GM18511 (cell line): ENCODE data around the gene TTC7B.

Experiments used
- ATAC-seq: cut with Tn5 transposase; IDR thresholded peaks from one replicate; pipeline ENCODE4 v1.9.1; 2021; ENCODE audit warnings: mild to moderate bottlenecking, moderate library complexity; ENCODE audit not compliant: unreplicated experiment

The TTC7B gene

GRCh38 chr14:90652626-90653025, 163.6 kb downstream of the TTC7B start:
- ATAC-seq, result no peak

GRCh38 chr14:90651976-90652560, 164.2 kb downstream of the TTC7B start:
- no peak for ATAC-seq

DNA sequence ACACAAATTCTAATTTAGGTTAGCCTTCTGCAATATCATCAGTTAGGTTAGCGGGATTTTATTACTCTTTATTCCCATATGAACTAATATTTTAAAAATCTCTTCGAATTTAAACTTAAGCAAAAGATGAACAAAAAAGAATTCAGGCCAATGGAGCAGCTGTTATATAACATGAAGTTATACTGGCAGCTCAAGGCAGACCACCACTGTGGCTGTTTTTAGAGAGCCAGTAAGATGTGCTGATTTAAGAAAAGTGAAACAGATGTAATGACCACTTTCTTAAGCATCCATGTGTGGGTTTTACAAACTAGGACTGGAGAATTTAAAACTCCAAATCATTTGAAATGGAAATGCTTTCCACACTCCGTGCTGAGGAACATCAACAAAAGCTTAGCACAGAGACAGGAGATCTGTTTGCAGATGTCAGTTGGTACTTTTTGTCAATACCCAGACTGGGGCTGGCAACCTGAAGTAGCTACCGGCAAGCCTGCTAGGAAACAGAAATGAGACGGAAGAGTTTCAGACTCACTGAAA, 164.9 kb downstream of the TTC7B start:
- ATAC-seq, result no peak

- no peak for ATAC-seq
Observed at GRCh38 chr14:90649557-90650135, 166.6 kb downstream of the TTC7B start.

- no peak for ATAC-seq
Observed at GRCh38 chr14:90649083-90649482, 167.1 kb downstream of the TTC7B start.

GRCh38 chr14:90648421-90648820, 167.8 kb downstream of the TTC7B start:
- ATAC-seq, result no peak

DNA sequence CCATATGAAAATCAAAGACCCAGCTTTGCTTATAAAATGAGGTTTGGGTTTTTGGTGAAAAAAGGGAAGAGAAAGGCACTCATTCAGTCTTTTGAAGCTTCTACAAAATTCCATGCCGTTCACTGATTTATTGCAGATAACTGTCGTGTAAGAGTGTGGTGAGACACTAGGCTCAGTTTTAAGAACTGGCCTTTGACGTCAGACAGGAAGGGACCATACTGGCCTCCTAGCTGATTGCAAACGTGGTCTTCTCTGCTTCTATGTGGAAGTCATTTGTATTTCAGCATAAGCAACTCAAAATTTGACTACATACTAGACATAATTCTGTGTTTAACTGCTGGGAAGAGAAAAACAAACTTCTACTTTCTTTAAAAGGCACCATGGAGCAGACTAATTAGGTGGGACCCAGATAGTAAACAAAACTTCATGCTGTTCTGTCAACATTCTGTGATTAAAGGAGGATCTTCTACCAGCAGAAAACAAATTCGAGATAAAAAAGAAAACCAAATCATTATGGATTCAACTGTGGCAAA, 168.7 kb downstream of the TTC7B start:
- no peak for ATAC-seq

GRCh38 chr14:90645842-90646443, 170.3 kb downstream of the TTC7B start:
- ATAC-seq, result no peak

DNA sequence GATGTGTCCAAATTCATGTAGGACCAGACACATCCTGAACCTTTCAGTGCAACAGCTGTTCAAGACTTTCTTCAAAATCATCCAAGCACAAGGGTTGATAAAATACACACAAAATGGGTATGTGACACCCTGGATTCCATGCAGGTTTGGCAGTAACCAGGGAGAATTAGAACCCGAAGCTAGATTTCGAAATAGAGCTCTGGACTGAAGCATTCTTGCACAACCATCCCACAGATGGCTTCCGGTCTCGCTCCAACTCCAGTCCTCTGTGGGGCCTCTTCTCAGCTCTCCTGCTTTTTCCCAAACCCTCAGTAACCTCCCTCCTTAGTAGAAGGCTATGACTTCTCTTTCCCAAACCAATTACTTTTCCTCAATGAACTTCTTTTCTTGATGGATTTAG, 171.3 kb downstream of the TTC7B start:
- ATAC-seq, result no peak

DNA sequence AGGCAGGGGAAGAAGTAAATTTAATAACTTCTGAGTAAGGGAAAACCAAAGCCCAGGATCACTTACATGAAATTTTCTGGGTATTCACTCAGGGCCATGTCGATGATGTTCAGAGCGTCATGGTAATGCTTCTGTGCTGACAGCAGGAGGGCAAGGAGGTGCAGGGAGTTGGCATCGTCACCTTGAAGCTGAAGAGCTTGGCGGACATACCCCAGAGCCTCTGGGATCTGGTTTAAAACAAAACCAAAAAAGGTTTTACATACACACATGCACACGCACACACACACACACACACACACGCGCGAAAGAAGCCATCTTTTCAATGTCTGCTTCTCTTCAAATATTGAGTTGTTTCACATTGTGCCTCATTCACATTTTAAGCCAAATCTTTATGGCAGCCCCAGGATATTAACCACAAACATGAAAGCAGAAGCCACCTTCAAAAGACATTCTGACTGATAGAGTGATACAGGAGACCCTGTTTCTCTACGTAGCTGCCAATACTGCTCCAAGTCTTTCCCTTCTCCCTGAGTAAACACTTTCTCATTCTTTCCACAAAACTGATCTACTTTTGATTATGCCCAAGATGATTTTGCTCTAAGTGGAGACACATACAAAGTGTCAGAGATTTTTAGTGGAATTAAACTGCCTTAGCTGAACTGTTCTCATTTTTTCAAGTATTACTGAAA, 172.1 kb downstream of the TTC7B start:
- ATAC-seq, result no peak

- no peak for ATAC-seq
Observed at GRCh38 chr14:90642244-90642717, 173.9 kb downstream of the TTC7B start.

- no peak for ATAC-seq
Observed at GRCh38 chr14:90641615-90642243, 174.5 kb downstream of the TTC7B start.

- ATAC-seq, result no peak
Observed at GRCh38 chr14:90641168-90641567, 175.1 kb downstream of the TTC7B start.

GRCh38 chr14:90639641-90640040, 176.6 kb downstream of the TTC7B start:
- ATAC-seq, result no peak

DNA sequence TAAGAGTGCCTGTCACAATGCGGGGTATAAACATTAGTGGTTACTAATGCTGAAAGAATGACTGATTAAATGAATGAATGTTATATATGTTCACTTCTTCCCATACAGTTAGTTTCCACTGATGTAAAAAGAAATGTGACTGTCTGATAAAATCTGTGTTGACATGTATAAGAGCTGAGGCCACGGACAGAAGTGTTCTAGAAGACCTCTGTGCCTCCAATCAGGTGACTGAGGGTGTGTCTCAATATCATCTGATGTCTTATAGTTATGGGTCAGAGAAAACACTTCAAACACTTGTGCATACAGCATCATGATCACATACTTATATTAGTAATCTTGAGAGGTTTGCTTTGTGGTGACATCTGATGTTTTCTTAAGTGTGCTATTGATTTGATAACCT, 183.4 kb downstream of the TTC7B start:
- ATAC-seq, result no peak

GRCh38 chr14:90632451-90632850, 183.8 kb downstream of the TTC7B start:
- ATAC-seq, result no peak

GRCh38 chr14:90630171-90630806, 185.9 kb downstream of the TTC7B start:
- ATAC-seq, result no peak

- ATAC-seq, result no peak
Observed at GRCh38 chr14:90629471-90629870, 186.8 kb downstream of the TTC7B start.

GRCh38 chr14:90628825-90629224, 187.4 kb downstream of the TTC7B start:
- ATAC-seq, result no peak

GRCh38 chr14:90627478-90627877, 188.8 kb downstream of the TTC7B start:
- no peak for ATAC-seq
